Measurements from ENCODE around the gene SRRT.
"Not testable (repeated sequence)": the region's sequence is repeated elsewhere in the genome, so short reads cannot be mapped to it uniquely, and the experiment has no call there.

DNA sequence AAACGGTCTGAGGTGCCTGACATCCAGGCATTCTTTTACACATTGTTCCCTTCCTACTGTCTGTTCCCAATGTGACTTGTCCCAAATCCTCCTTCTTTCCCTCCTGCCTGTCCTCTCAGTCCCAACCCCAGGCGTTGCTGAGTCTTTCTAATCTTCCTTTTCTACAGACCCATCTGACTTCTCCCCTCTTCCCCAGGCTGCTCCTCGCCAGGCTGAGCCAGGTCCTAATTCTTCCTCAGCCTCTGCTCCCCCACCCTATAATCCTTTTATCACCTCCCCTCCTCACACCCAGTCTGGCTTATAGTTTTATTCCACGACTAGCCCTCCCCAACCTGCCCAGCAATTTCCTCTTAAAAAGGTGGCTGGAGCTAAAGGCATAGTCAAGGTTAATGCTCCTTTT lies 48.7 kb downstream of the SRRT start:
- TF ChIP-seq POLR2A (IDR thresholded peaks at IDR 0.05; ENCODE audit: low read length); GATA1 (IDR thresholded peaks at IDR 0.05; ENCODE audit: low read depth, low read length): not testable (repeated sequence)

All from erythroblast (primary cell).